Nephron (organoid): ENCODE data around the gene GOLT1A.

Experiments
- H3K27ac Mint-ChIP-seq, 3 experiments: 2 replicates each; pipeline ENCODE4 v1.8.0; 2020; ENCODE audit warnings: mixed read lengths in 3 of 3, mild to moderate bottlenecking in 2 of 3, moderate library complexity in 1 of 3
- H3K27me3 Mint-ChIP-seq: 2 replicates; pipeline ENCODE4 v1.8.0; 2021; ENCODE audit warnings: low read depth, mild to moderate bottlenecking, moderate library complexity, mixed read lengths
- H3K36me3 Mint-ChIP-seq: 2 replicates; pipeline ENCODE4 v1.8.0; 2020; ENCODE audit warnings: low read depth, mixed read lengths
- H3K4me1 Mint-ChIP-seq: 2 replicates; pipeline ENCODE4 v1.8.0; 2020; ENCODE audit warnings: mixed read lengths
- H3K4me3 Mint-ChIP-seq, 3 experiments: 2 replicates each; pipeline ENCODE4 v1.8.0; 2020; ENCODE audit warnings: mild to moderate bottlenecking in 3 of 3, mixed read lengths in 3 of 3, moderate library complexity in 2 of 3
- H3K9me3 Mint-ChIP-seq: 2 replicates; pipeline ENCODE4 v1.8.0; 2020; ENCODE audit warnings: mixed read lengths
- TF ChIP-seq, protein P1 (sequence below), 3 experiments: fragments of 200-600 bp; sonication (generic); IDR thresholded peaks; one replicate each; pipeline ENCODE4 v1.5.0; 2021; ENCODE audit warnings: antibody characterized with exemption in 3 of 3; ENCODE audit not compliant: unreplicated experiment in 3 of 3

GOLT1A gene

DNA sequence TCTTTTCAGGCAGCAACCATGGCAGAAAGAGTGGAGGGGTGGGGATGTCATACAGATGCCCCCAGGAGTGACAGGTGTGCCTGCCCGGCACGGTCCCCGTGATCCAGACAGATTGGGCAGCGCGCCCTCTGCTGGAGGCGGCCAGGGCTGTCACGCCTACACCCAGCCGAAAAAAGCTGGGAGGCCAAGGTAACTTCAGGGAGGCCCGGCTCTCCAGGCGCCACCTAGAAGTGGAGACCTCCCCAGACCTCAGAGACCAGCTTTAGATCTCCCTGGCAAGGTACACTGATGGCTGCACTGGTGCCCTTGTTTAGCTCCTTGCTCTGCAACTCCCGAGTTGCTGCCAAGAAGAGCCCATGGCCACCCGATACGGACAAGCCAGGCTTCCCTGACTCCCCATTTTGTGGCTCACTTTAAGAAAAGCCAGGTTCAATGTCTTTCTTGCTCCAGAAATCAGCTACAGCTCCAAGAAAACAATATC is 6.6 kb downstream of the GOLT1A start:
- H3K27me3 Mint-ChIP-seq, result peaks cover 39% of the 10 kb centered on the region
- H3K27ac Mint-ChIP-seq, result no peak overlapping the region
- peaks cover 10% of the 10 kb centered on the region for H3K4me1 Mint-ChIP-seq
- TF ChIP-seq, protein P1, sequence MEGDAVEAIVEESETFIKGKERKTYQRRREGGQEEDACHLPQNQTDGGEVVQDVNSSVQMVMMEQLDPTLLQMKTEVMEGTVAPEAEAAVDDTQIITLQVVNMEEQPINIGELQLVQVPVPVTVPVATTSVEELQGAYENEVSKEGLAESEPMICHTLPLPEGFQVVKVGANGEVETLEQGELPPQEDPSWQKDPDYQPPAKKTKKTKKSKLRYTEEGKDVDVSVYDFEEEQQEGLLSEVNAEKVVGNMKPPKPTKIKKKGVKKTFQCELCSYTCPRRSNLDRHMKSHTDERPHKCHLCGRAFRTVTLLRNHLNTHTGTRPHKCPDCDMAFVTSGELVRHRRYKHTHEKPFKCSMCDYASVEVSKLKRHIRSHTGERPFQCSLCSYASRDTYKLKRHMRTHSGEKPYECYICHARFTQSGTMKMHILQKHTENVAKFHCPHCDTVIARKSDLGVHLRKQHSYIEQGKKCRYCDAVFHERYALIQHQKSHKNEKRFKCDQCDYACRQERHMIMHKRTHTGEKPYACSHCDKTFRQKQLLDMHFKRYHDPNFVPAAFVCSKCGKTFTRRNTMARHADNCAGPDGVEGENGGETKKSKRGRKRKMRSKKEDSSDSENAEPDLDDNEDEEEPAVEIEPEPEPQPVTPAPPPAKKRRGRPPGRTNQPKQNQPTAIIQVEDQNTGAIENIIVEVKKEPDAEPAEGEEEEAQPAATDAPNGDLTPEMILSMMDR (IDR thresholded peaks at IDR 0.05; ENCODE audit: unreplicated experiment in 3 of 3), result peak; percentile 85 to 93 (median 90)
- no peaks in the 10 kb centered on the region for H3K9me3 Mint-ChIP-seq
- H3K4me3 Mint-ChIP-seq, result no peak overlapping the region
- H3K36me3 Mint-ChIP-seq, result no peaks in the 10 kb centered on the region

DNA sequence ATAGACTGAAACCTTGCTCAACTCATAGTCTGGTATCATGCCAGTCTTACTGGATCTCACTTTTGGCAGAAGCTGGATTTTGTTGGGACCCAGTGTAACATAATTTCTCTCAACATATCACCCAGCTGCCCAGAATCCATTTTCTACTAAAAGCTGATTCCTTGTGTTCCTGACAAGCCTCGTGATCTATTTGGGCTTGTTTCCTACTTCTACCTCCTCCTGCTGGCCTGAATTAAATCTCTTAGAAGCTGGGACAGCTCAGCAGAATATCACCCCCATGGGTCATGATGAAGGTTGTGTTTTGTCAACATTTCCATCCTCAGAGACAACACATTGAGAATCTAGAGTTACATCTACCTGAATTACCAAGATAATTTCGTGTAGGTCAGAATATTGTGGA is 7.7 kb downstream of the GOLT1A start:
- H3K9me3 Mint-ChIP-seq, result no peaks in the 10 kb centered on the region
- H3K36me3 Mint-ChIP-seq, result no peaks in the 10 kb centered on the region
- TF ChIP-seq, protein P1 (IDR thresholded peaks at IDR 0.05; ENCODE audit: unreplicated experiment in 3 of 3), result no peak
- peaks cover 10% of the 10 kb centered on the region for H3K4me1 Mint-ChIP-seq
- no peak overlapping the region for H3K4me3 Mint-ChIP-seq
- H3K27ac Mint-ChIP-seq, result peak overlapping the region; percentile 6 to 28 (median 10)
- peaks cover 46% of the 10 kb centered on the region for H3K27me3 Mint-ChIP-seq

DNA sequence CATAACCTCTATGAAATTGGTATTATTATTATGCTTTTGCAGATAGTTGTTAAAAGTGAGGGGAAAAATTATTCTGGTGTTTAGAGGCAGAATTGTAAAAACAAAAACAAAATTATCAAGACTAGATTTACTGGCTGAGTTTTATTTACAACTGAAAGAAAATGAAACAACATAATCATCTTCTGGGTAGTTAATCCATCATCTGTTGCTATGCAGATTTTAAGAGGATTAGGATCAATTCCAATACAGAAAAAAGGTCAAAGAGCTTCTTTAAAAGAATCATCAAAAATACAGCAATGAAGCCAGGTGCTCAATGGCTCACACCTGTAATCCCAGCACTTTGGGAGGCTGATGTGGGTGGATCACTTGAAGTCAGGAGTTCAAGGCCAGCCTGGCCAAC is 8.3 kb downstream of the GOLT1A start:
- peaks cover 51% of the 10 kb centered on the region for H3K27me3 Mint-ChIP-seq
- H3K4me1 Mint-ChIP-seq, result peaks cover 10% of the 10 kb centered on the region
- H3K9me3 Mint-ChIP-seq, result no peaks in the 10 kb centered on the region
- TF ChIP-seq, protein P1 (IDR thresholded peaks at IDR 0.05; ENCODE audit: unreplicated experiment in 3 of 3), result no peak
- no peak overlapping the region for H3K4me3 Mint-ChIP-seq
- no peaks in the 10 kb centered on the region for H3K36me3 Mint-ChIP-seq
- H3K27ac Mint-ChIP-seq, result no peak overlapping the region

DNA sequence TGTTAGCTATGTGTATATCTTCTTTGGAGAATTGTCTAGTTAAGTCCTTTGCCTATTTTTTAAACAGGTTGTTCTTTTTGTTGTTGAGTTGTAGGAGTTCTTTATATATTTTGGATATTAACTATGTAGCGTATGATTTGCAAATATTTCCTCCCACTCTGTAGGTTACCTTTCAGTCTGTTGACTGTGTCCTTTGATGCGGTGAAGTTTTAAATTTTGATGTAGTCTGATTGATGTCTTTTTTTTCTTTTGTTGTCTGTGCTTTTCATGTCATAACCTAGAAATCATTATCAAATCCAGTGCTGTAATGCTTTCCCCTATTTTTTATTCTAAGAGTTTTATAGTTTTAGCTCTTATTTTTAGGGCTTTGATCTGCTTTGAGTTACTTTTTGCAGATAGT is 8.8 kb downstream of the GOLT1A start:
- TF ChIP-seq, protein P1 (IDR thresholded peaks at IDR 0.05; ENCODE audit: unreplicated experiment in 3 of 3), result no peak
- Mint-ChIP-seq H3K9me3 (no peaks in the 10 kb centered on the region), H3K36me3 (no peaks in the 10 kb centered on the region), H3K27me3 (peaks cover 47% of the 10 kb centered on the region), H3K27ac (no peak overlapping the region), H3K4me3 (no peak overlapping the region), H3K4me1 (peaks cover 10% of the 10 kb centered on the region)

DNA sequence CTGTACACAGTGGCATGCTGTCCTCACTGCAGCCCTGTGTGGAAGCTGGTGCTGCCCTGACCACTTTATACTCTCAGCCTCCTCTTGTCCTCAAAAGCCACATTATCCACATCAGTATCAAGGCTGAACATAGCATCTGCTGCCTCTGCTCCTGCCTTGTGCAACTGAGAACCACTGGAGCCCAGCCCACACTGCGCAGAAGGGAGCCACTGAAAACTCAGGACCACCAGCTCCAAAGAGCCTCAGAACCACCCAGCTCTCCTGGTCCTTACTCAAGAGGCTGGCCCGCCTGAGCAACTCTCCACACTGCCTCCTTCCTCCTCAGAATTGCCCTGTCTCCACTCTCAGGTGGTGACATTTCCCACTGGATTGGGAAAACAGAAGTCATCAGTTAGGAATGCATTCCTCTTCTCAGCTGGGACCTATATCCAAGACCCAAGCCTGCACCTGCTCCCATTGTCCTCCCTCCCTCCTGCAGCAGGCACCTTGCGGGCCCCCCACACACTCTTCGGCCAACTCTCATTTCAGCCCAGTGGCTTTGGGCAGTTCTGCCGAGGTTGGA is 10.5 kb downstream of the GOLT1A start:
- Mint-ChIP-seq H3K9me3 (no peaks in the 10 kb centered on the region), H3K27me3 (peaks cover 38% of the 10 kb centered on the region), H3K36me3 (no peaks in the 10 kb centered on the region), H3K4me3 (no peak overlapping the region), H3K4me1 (peaks cover 17% of the 10 kb centered on the region), H3K27ac (no peak overlapping the region)
- TF ChIP-seq, protein P1 (IDR thresholded peaks at IDR 0.05; ENCODE audit: unreplicated experiment in 3 of 3), result no peak

DNA sequence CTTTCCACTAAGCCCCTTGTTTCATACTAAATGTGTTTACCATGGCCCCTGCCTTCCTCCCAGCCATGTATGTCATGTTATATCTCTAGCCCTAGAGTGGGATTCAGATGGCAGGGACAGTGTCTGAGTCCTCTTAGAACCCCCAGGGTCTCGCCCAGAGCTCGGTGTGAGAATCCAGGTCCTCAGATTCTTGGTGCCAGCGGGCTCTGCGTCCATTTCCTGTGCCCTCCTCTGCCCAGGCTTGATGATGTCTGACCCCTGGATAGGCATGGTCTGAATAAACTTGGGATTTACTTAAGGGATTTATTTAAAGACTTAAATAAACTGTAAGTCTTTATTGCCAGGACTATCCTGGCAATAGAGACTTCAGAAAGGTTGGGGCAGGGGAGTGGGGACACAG is 11.3 kb downstream of the GOLT1A start:
- TF ChIP-seq, protein P1 (IDR thresholded peaks at IDR 0.05; ENCODE audit: unreplicated experiment in 3 of 3), result no peak

More for the DNA sequence above, 11.3 kb downstream of the GOLT1A start:
- Mint-ChIP-seq H3K27me3 (peaks cover 38% of the 10 kb centered on the region), H3K9me3 (no peaks in the 10 kb centered on the region), H3K36me3 (no peaks in the 10 kb centered on the region), H3K4me1 (peaks cover 20% of the 10 kb centered on the region), H3K27ac (no peak overlapping the region), H3K4me3 (no peak overlapping the region)
